OCI-LY3 (cell line): ENCODE measurements around the gene NDUFA7.
A peak's percentile ranks its signal among the peaks of the same experiment; 100 is the strongest.

Source experiments
- H2AFZ ChIP-seq: fragments of 200-600, 300-600 bp; shearing (Covaris generic); 2 replicates; pipeline ENCODE4 v1.6.0; 2014; ENCODE audit warnings: antibody characterized with exemption, low read depth, low read length
- H3K27ac ChIP-seq: fragments of 200-600, 300-600 bp; sonication (generic); 2 replicates; pipeline ENCODE4 v1.5.1; 2014; ENCODE audit warnings: mild to moderate bottlenecking, low read length, moderate library complexity, mixed read lengths
- H3K27me3 ChIP-seq: fragments of 200-600, 300-600 bp; sonication (generic); 2 replicates; pipeline ENCODE4 v1.6.1; 2014; ENCODE audit warnings: low read depth, low read length, mixed read lengths
- H3K36me3 ChIP-seq: fragments of 200-600, 300-600 bp; sonication (generic); replicated peaks from 2 replicates; pipeline ENCODE3; 2014; ENCODE audit warnings: low read depth, low read length, mixed read lengths
- H3K4me1 ChIP-seq: fragments of 300-600, 200-600 bp; sonication (generic); 2 replicates; pipeline ENCODE4 v1.6.1; 2014; ENCODE audit warnings: low read length, mixed read lengths
- H3K4me2 ChIP-seq: fragments of 200-600, 300-600 bp; sonication (generic); 2 replicates; pipeline ENCODE4 v1.6.1; 2014; ENCODE audit warnings: low read length, mixed read lengths
- H3K4me3 ChIP-seq: fragments of 300-600, 200-600 bp; sonication (generic); 2 replicates; pipeline ENCODE4 v1.5.1; 2014; ENCODE audit warnings: antibody characterized with exemption, mild to moderate bottlenecking, low read length, moderate library complexity
- H3K79me2 ChIP-seq: fragments of 300-600, 200-600 bp; shearing (Covaris generic); 2 replicates; pipeline ENCODE4 v1.6.1; 2014; ENCODE audit warnings: mild to moderate bottlenecking, low read length, mixed read lengths
- H3K9ac ChIP-seq: fragments of 300-600, 200-600 bp; shearing (Covaris generic); 2 replicates; pipeline ENCODE4 v1.6.0; 2014; ENCODE audit warnings: mild to moderate bottlenecking, low read length, moderate library complexity
- H3K9me3 ChIP-seq: fragments of 200-600, 300-600 bp; shearing (Covaris generic); 2 replicates; pipeline ENCODE4 v1.6.1; 2014; ENCODE audit warnings: low read length, mixed read lengths; ENCODE audit not compliant: insufficient read depth
- H4K20me1 ChIP-seq: fragments of 200-600, 300-600 bp; sonication (generic); 2 replicates; pipeline ENCODE4 v1.6.1; 2016; ENCODE audit warnings: low read length, mixed read lengths; ENCODE audit not compliant: insufficient read depth
- EZH2phosphoT487 ChIP-seq: fragments of 200-600 bp; shearing (Covaris generic); IDR thresholded peaks from 2 replicates; pipeline ENCODE4 v1.6.1; 2018; ENCODE audit warnings: antibody characterized with exemption, mixed run types, low read depth
- TF ChIP-seq, protein P1 (sequence below): fragments of 200-600, 300-600 bp; sonication (generic); IDR thresholded peaks from 2 replicates; pipeline ENCODE4 v1.5.1; 2014; ENCODE audit warnings: antibody characterized with exemption, low read length, low read depth

The NDUFA7 gene

DNA sequence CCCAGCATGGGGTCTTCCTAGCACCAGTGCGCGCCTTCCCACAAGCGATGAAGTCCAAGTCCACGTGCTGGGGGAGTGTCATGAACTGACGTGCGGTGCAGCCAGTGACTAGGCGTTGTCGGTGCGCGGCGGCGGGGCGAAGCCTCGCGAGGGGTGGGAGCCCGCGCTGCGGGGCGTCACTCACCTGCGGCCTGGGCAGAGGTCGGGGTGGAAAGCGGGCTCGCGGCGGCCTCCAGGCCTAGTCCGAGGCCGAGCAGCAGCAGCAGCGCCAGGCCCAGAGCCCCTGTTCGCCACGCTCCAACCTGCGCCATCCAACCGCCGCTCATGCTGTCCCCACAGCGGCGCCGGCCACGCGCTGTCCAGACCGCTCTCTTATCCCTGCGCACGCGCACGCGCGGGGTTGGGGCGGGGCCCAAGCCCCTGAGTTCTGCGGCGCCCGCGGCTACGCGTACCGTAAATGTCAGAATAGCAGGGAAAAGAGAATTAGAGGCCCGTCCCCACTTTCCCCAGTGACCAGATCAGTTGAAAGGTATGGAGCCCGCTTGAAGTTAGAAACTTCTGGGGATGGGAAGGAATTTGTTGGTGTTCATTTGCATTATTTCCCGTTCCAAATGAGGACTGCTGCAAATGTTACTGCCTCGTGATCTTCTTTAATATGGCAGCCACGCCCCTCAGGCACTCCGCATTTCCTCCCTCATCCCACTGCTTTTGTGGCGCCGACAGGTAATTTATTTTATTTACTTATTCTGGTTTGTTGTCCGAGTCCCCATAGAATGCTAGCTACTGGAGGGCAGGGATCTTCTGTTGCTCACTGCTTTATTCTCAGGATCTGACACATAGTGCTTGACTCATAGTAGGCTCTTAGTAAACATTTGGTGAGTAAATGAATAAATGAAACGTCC lies 13.0 kb downstream of the NDUFA7 start, which contains the start of gene CD320:
Gene CD320 (minus strand): TSS at position 394 of the 902 bp plus-strand sequence. CDS start 68 bp downstream, at position 326.
- peaks cover 36% of the 10 kb centered on the region for H3K79me2 ChIP-seq
- peak within 1 kb of the TSS; percentile 79 for H3K9ac ChIP-seq
- peak within 1 kb of the TSS; percentile 81 for H3K4me2 ChIP-seq
- H3K4me3 ChIP-seq, result peak within 1 kb of the TSS; percentile 82
- H3K36me3 ChIP-seq, result peaks cover 41% of the 10 kb centered on the region
- H2AFZ ChIP-seq, result no peak within 1 kb of the TSS; the same call in 1 of the 2 replicates
- no peaks in the 10 kb centered on the region for H3K27me3 ChIP-seq
- peaks cover 17% of the 10 kb centered on the region for H3K4me1 ChIP-seq
- H3K27ac ChIP-seq, result peak within 1 kb of the TSS; percentile 45
- TF ChIP-seq, protein P1, sequence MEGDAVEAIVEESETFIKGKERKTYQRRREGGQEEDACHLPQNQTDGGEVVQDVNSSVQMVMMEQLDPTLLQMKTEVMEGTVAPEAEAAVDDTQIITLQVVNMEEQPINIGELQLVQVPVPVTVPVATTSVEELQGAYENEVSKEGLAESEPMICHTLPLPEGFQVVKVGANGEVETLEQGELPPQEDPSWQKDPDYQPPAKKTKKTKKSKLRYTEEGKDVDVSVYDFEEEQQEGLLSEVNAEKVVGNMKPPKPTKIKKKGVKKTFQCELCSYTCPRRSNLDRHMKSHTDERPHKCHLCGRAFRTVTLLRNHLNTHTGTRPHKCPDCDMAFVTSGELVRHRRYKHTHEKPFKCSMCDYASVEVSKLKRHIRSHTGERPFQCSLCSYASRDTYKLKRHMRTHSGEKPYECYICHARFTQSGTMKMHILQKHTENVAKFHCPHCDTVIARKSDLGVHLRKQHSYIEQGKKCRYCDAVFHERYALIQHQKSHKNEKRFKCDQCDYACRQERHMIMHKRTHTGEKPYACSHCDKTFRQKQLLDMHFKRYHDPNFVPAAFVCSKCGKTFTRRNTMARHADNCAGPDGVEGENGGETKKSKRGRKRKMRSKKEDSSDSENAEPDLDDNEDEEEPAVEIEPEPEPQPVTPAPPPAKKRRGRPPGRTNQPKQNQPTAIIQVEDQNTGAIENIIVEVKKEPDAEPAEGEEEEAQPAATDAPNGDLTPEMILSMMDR, result no peak
- no peak for TF ChIP-seq EZH2phosphoT487
- no peaks in the 10 kb centered on the region for H3K9me3 ChIP-seq
- H4K20me1 ChIP-seq, result no peaks in the 10 kb centered on the region

DNA sequence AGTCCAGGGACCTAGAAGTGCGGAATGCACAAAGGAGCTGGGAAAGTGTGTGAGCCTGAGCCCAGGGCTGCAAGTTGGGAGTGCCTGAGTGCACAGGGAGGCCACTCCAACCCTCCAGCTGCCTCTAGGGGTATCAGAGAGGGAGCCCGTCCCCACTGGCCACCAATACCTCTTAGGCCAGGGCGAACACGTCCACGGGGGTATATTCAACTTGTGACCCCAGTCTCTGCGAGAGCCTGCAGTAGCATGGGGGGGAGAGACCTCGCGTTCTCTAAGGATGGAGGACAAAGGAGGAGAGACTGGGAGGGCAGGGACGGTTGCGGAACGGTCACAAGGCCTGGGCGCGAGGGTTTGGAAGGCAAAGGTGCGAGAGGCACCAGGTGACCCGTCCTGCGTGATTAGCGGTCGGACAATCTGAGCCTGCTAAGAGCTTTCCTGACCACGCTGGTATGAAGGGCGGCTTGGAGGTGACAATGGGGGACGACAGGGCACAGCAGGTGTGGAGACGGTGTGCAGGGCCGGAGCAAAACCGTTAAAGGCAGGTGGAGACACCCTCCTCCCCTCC lies 13.7 kb downstream of the NDUFA7 start:
- Histone ChIP-seq H3K4me3 (peak overlapping the region; percentile 82), H3K9me3 (no peaks in the 10 kb centered on the region), H3K4me2 (peak overlapping the region; percentile 81), H3K36me3 (peaks cover 41% of the 10 kb centered on the region), H3K9ac (peak overlapping the region; percentile 79), H3K27ac (peak overlapping the region; percentile 45), H3K27me3 (no peaks in the 10 kb centered on the region), H4K20me1 (no peaks in the 10 kb centered on the region), H3K79me2 (peaks cover 36% of the 10 kb centered on the region), H3K4me1 (peaks cover 17% of the 10 kb centered on the region), H2AFZ (no peak overlapping the region; the same call in 1 of the 2 replicates)
- TF ChIP-seq, protein P1, result no peak
- TF ChIP-seq EZH2phosphoT487, result no peak

DNA sequence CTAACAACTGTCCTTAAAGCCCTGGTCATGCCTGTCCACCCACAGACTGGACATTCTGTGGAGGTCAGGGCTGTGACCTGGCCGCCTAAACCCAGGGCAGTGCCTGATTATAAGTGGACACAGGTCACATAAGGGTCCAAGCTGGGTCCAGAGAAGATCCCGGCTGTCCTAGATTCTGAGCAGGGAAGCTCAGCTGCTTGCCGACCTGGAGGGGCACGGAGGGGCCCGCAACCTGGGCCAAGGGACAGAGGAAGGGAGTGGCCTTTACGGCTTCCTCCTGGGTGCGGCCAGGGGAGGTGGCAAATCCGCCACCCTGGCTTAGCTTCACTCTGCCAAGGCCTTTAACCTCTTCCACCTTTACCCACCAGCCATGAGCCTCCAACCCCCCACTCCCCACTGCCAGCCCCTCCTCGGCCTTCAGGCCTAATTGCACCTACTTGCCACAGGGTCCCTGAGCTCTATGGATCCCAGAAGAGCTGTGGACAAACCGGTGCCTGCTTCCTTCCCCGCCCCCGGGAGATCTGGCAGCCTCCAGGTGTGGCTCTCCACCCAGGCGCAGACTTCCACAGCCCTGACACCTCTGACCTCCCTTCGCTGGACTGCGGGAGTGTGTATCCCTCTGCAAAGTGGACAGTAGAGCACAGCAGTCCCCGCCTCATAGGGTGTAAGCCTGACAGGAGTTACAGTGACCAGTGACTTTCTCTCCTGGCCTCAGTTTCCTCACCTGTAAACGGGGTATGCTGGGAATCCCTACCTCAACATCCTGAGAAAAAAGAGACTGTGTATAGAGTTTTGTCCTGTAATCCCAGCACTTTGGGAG lies 14.7 kb downstream of the NDUFA7 start:
- Histone ChIP-seq H3K9me3 (no peaks in the 10 kb centered on the region), H4K20me1 (no peaks in the 10 kb centered on the region), H3K9ac (peak overlapping the region; percentile 79; the same call in 1 of the 2 replicates), H3K4me3 (peak overlapping the region; percentile 82), H3K27ac (no peak overlapping the region), H2AFZ (no peak overlapping the region), H3K4me2 (peak overlapping the region; percentile 81), H3K36me3 (peaks cover 42% of the 10 kb centered on the region), H3K79me2 (peaks cover 36% of the 10 kb centered on the region), H3K27me3 (no peaks in the 10 kb centered on the region), H3K4me1 (peaks cover 17% of the 10 kb centered on the region)
- TF ChIP-seq EZH2phosphoT487, result no peak
- TF ChIP-seq, protein P1, result no peak
